NCI-H2171 (cell line): ENCODE measurements around the gene PSMD8.
A peak's percentile ranks its signal among the peaks of the same experiment; 100 is the strongest.
"Not testable (repeated sequence)": the region's sequence is repeated elsewhere in the genome, so short reads cannot be mapped to it uniquely, and the experiment has no call there.

Experiments used
- DNase-seq: peaks from one replicate; lab custom pipeline; 2025; lab: John Stamatoyannopoulos, UW

Gene PSMD8

DNA sequence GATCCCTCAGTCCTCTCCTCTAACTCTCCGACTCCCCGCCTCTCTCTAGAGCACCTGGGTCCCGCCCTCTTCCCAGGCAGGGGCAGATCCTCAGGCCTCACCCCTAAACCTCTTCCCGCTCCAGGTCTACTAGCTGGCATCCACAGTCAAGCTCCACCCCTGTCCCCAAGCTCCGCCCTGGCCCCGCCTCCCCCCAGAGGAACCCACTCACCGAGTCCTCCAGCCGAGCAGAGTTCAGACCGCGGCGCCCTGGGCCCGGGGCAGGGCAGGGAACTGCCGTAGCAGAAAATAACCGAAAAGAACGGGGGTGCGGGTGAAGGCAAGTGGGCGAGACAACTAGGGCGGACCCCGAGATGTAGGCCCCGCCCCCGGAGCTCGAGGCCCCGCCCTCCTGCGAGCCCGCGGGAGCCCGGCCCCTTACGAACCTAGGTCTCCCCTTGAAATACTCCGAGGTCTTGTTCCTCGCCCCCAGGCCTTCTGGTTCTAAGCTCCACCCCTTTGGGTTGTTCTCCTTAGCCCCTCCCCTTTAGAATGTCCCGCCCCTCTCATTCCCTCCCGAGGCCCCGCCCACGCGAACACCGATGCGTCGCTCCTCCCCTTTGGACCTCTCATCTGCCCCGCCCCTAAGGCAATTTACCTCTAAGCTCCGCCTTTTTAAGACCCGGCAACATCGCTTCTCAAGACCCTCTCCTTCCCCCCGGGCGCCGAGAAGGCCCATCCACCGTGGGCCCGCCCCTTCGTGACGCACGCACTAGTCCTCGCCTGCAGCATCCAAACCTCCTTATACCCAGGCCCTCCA is 13.4 kb downstream of the PSMD8 start, which contains the start of gene GGN:
TSS of gene GGN (minus strand) at position 485 of the 799 bp plus-strand sequence. CDS start 773 bp downstream, outside the sequence.
- peak; percentile 91 for DNase-seq

DNA sequence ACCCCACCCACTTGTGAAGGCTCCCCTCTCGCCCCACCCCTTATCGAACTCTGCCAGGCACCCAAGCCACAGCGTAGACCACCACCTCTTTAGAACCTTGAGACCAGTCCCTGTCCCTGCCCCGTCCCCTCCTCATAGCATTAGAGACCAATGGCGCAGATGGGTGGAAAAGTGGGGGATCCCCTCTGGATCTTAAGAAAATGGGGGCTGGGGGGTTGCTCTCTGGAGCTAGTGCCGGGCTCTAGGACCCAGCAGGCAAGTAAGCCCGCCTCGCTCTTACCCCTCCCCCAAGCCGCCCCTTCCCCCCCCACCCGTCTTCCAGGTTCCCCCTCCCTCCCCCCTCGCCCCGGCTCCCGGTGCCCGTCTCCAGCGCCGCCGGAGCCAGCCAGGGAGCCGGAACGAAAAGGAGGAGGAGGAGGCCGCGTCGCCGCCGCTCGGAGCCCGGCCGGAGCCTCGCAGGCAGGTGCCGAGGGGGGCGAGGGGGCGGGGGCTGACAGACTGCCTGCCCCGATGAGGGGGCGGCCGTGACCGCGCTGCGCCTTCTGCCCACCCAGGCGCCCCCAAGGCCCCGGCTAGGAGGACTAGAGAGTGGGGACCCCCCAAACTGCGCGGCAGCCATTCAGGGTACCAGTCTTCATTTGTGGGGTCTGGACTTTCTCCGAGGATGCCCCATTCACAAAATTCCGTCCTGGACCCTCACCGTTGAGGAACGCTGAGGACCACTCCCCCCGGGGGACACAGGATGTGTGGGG is 14.2 kb downstream of the PSMD8 start, which contains the start of gene SPRED3:
TSS of gene SPRED3 (plus strand) at position 349 of the 752 bp plus-strand sequence. CDS start 1,606 bp downstream, outside the sequence.
- peak; percentile 53 for DNase-seq

DNA sequence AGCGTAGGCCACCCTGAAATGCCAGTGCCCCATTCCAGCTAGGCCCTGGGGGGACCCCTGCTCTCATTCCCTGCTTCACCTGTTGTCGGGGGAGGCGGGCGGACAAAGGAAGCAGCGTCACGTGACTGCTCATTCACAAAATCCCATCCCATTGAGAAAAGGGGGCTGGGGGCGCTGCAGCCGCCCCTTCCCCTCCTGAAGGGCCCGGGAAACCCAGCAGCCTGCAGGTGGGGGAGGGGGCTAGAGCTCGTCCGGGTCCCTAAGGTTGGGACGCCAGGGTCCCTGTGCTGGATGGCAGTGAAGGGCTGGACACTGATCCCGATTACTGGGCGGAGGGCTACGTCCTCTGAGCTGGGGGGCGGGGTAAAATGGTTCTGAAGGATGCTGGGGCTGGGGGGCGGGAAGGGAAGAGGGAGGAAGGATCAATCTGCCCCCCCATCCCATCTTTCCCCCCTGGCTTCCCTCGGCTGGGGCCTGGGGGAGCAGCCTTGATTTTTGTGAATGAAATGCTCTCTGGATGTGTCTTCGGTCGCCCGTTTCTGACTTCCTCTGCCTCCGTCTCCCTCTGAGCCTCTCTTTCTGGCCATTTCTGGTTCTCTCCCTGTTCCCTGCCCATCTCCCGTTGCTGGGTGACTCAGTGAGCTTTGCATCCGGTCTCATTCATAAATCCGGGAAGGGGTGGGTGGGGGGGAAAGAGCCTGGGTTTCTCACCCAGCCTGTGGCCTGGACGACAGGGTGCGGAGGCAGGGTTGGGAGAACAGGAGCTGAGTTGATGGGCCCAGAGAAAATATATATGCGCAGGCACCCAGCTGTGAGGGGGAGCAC is 14.9 kb downstream of the PSMD8 start:
- peak; percentile 8 for DNase-seq

DNA sequence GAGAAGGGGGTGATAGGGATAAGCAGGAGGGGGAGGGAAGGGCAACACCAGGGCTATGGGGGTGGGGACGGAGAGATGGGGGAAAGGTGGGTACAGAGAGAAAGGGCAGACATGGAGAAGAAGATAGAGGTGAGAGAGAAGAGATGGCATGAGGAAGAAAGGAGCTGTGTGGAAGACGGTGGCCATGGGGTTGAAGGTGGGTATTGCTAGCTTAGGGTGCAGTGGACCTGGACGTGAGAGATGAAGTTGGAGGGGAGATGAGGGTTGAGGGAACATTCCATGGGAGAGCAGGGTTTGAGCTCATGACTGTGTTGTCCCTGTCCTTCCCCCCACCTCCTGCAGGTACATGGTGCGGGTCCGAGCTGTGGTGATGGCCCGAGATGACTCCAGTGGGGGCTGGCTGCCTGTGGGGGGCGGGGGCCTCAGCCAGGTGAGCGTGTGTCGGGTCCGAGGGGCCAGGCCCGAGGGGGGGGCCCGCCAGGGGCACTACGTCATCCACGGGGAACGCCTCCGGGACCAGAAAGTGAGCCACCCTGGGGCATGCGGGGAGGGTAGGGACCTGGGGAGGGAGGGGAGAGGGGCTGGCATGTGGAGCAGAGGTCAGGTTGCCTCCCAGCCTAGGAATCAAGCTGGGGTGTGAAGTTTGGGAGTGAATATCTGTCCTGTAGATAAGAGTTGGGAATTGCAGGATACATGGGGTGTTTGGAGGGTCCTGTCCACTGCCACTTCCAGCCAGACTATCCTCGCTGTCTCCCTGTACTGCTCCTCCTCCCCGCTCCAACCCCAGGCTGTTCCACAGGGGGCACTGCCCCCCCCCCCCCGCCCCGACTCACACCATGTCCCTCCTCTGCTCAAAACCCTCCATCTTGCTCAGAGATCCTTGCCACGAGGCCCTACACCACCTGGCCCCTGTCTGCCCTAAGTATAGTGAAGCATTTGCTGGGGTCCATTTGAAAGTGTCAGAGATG is 15.9 kb downstream of the PSMD8 start:
- no peak for DNase-seq

DNA sequence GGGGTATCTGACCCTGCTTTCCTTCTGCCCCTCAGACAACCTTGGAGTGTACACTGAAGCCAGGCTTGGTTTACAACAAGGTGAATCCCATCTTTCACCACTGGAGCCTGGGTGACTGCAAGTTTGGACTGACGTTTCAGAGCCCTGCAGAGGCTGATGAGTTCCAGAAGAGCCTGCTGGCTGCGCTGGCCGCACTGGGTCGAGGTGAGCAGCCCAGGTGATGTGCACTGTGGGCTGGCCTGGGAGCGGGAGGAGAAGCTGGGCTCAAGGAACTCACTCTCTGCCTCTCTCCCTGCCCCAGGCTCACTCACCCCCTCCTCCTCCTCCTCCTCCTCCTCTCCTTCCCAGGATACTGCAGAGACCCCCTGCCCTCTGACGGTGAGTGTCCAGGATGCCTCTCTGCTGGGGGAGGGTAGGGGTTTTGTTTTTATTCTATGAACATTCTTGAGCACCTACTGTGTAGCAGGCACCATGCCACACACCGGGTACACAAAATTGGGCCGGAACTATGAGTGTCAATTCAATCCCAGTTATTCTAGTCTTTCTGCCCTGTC is 17.6 kb downstream of the PSMD8 start:
- no peak for DNase-seq

DNA sequence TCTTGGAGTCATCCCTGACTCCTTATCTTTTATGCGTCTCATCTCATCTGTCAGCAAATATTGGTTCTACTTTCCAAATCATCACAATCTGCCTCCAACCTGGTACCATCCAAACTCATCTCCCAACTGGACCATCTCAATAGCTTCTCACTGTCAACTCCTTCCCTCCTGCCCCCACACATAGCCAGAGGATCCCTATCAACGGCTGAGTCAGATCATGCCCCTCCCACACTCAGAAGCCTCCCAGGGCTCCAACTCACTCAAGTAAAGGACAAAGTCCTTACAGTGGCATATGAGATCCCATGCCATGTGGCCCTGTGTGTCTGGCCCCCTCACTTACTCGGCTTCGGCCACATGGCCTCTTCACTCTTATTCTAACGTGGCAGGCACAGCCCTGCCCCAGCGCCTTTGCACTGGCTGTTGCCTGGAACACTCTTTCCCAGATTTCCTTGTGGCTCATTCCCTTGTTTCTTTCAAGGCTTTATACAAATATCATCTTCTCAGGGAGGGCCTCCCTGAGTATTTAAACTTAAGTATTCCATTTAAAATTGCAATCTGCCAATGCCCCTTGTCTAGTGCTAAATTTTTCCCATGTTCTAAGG is 18.4 kb downstream of the PSMD8 start:
- DNase-seq: no peak

DNA sequence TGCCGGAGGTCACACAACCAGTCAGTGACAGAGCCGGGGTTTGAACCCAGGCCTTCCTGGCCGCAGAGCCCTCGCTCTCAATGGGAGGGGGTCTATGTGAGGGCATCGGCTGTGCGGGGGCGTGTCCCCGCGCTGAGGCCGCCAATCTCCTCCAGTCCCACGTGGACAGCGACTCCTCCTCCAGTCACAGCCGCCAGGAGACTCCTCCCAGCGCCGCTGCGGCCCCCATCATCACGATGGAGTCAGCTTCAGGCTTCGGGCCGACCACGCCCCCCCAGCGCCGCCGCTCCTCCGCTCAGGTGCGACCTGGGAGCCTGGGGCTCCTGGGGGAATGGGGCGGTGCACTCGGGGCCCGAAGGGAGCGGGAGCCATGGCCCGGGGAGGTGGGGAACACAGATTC is 20.1 kb downstream of the PSMD8 start:
- DNase-seq: peak; percentile 57

DNA sequence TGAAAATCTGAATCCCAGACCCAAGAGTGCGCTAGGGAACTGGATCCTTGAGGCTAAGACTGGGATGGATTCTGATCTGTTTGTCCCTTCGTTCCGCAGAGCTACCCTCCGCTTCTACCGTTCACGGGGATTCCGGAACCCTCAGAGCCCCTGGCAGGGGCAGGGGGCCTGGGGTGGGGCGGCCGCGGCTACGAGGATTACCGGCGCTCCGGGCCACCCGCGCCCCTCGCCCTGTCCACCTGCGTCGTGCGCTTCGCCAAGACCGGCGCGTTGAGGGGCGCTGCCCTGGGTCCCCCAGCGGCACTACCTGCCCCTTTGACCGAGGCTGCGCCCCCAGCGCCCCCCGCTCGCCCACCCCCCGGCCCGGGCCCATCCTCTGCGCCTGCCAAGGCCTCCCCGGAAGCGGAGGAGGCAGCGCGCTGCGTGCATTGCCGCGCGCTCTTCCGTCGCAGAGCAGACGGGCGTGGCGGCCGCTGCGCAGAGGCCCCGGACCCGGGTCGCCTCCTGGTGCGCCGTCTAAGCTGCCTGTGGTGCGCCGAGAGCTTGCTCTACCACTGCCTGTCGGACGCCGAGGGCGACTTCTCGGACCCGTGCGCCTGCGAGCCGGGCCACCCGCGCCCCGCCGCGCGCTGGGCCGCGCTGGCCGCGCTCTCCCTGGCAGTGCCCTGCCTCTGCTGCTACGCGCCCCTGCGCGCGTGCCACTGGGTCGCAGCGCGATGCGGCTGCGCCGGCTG is 21.2 kb downstream of the PSMD8 start:
- DNase-seq: peak; percentile 20

DNA sequence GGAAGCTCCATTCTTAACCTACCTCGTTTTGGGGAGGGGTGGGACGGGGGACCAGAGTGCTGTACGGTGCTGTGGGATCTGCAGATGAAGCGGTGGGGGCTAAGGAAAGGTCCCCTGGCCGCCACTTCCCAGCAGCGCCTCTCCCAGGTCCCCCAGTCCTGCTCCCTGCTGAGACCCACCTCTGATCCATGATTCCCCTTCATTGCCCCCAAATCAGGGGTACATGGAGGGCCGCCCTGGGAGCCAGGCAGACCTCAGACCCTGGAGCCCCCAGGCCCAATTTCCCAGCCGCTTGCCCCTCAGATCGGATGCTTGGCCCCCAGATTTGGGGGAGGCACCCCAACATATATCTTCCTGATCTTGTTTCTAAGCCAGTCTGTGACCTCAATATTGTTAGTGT is 24.7 kb downstream of the PSMD8 start:
- no peak for DNase-seq

DNA sequence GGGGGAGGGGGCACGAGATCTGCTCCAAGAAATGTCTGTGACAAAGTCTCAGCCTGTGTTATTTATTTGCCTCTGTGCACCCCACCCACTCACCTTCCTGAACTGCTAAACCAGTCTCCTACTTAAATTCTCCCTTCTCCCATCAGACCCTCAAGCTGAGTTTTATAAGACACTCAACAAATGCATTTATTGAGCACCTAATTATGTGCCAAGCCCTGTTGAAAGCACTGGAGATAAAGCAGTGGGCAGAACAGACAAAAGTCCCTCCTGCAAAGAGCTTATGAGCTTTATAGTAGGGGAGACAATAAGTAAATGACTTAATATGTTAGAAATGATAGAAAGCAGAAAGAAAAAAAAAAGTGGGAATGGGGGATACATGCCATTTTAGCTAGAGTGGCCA is 25.2 kb downstream of the PSMD8 start:
- no peak for DNase-seq

DNA sequence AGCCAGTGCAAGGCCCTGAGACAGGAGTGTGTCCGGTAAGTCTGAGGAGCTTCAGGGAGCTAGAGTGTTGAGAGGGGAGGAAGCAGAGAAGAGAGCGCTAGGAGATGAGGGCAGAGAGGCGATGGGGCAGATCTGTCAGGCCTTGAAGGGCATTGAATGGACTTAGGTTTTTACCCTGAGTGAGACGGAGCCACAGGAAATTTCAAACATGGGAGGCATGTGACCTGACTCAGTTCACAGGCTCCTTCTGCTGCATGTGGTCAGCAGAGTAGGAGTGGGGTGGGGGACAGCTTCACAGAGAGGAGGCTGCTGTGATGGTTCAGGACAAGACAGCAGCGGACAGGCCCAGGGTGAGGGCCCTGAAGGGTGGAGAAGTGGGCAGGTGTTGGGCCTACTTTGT is 26.0 kb downstream of the PSMD8 start:
- DNase-seq: no peak

DNA sequence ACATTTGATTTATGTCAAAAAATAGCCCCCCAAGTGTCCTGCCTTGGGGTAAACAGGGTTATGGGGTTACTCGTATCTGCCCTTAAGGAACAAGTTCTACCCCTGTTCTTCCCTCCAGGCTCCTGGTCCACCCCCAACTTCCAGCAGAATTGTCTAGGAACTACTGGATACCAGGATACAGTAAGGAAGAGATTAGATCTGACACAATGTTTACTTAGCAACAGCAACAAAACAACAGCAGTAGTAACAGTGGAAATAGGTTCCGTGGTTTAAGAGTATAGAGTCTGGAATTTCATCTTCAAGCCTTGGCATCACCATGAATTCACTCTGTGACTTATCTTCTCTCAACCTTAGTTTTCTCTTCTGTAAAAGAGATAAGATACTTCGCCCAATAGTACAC is 26.8 kb downstream of the PSMD8 start:
- DNase-seq: no peak

DNA sequence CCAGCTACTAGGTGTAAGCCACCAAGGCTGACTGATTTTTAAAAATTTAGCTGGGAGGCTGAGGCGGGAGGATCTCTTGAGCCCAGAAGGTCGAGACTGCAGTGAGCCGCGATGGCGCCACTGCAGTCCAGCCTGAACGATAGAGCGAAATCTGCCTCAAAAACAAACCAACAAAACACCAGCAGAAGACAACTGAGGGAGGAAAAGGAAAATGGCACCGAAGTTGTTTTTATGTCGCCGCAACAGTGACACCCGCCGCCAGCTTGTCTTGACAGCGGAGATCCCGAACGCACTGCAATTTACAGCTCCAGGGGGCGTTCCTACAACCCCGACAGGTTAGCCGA is 28.2 kb downstream of the PSMD8 start:
- no peak for DNase-seq

DNA sequence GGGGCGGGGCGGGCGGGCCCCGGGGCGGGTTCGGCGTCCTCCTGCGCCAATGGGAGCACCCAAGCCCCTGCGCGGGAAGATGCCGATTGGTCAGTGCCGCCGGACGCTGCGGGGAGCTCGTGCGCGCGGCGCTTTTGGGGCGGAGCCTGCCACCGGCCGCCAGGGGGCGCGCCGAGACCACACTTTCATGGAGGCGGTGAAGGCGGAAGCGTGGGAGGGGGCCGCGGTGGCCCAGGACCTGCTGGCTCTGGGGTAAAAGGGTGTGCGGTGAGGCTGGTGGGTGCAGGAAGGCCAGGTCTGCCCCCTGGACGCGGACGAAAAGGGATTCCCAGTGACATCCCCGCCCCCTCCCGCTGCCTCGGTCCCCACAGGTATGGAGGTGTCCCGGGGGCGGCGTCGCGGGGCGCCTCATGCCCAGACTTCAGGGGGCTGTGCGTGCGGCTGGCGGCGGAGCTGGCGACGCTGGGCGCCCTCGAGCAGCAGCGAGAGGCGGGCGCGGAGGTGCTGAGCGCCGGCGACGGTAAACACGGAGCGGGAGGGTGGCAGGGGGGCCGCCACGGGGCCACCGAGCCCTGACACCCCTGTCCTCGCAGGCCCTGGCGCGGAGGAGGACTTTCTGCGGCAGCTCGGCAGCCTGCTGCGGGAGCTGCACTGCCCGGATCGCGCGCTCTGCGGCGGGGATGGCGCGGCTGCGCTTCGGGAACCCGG is 28.8 kb downstream of the PSMD8 start, which contains the start of gene FAM98C:
TSS of gene FAM98C (plus strand) at position 127 of the 708 bp plus-strand sequence. CDS start at position 188, 61 bp downstream.
- DNase-seq: peak; percentile 97

DNA sequence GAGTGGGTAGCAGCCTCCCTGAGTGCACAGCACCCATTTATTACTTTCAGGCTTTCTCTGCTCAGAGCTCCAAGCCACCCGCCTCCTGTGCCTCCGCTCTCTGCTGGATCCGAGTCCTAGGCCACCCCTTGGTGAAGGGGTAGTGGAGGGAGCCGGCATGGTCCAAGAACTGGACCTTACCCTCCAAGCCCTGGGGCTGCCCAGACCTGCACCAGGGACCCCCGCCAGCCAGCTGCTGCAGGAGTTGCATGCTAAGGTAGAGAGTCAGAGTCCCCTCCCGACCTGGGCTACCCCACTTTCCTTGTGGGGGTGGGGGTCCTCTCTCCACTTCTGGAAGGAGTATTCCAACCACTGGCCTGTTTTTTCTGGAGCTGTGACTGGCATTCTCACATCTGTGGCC is 30.5 kb downstream of the PSMD8 start:
- no peak for DNase-seq

DNA sequence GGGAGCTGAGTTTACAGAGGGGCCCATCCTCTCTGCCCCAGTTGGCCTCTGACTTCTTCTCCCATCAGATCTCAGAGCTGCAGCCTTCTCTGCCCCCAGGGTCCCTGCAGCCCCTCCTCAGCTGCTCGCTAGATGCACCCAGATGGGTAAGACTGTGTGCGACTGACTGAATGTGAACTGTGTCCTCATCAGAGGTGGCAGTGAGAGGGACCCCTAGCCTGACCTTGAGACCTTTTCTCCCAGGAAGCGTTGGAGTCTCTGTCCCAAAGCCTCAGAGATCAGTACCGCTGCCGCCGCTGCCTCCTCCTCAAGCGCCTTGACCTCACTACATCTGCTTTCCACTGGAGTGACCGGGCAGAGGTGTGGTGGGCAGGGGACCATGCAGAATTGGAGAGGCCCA is 30.9 kb downstream of the PSMD8 start:
- no peak for DNase-seq

DNA sequence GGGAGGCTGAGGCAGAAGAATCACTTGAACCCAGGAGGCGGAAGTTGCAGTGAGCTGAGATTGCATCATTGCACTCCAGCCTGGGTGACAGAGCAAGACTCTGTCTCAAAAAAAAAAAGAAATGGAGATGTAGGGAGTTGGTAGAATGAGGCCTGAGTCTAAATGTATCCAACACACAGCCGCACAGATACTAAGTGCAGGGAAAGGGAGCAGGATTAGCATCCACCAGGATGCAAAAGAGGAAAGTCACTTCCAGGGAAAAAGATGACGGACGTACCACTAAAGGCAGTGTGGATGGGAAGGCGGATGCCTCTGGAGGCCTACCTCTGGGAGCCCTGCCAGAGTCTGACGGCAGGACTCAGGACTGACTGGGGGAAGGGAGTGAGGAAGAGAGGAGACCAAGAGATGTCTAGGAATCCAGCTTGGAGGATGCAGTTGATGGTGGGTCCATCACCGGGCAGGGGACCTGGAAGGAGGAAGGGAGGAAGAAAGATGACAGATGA is 35.3 kb downstream of the PSMD8 start:
- DNase-seq: peak; percentile 21

DNA sequence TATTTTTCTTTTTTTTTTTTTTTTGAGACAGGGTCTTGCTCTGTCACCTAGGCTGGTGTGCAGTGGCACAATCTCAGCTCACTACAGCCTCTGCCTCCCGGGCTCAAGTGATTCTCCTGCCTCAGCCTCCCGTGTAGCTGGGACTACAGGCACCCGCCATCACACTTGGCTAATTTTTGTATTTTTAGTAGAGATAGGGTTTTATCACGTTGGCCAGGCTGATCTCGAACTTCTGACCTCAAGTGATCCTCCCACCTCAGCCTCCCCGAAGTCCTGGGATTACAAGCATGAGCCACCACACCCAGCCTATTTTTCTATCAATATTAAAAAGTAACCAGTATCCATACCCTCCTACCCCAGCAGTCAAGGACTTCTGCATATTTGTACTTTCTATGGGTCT is 36.0 kb downstream of the PSMD8 start:
- not testable (repeated sequence) for DNase-seq
